ENCODE results near the gene OR2T10. TPM values are rescaled to one million over a fixed set of nuclear protein-coding genes. Genes with fewer than 3 reads are reported as not detected.

The OR2T10 gene
- total and polyA plus RNA-seq, 2 donors (not counting 3 experiments of a cell fraction or from before 2014, with no cell fraction given): not detected

GRCh38 chr1:248589334-248589733 lies 8.2 kb downstream of the OR2T10 start:
- H2AFZ ChIP-seq (ENCODE audit: low read depth, low read length): no peak overlapping the region
- no peak overlapping the region for H3K27ac ChIP-seq (ENCODE audit: insufficient read depth, low read depth, low read length)
- H3K36me3 ChIP-seq (ENCODE audit: control insufficient read depth in 2 of 2, extremely low read depth in 1 of 2, insufficient read depth in 2 of 2, low read length in 2 of 2): no peaks in the 10 kb centered on the region
- no peaks in the 10 kb centered on the region for H3K4me1 ChIP-seq (ENCODE audit: control insufficient read depth, extremely low read depth, insufficient read depth, low read length)
- no peaks in the 10 kb centered on the region for H4K20me1 ChIP-seq (replicated peaks; ENCODE audit: control insufficient read depth, extremely low read depth, insufficient read depth, low read length)
- POLR2A ChIA-PET: no interaction called here
- CTCF ChIA-PET: no interaction called here
- intact Hi-C loops (cut with micrococcal nuclease): no loop called here
- no peaks in the 10 kb centered on the region for H3K79me2 ChIP-seq (ENCODE audit: control insufficient read depth, insufficient read depth, low read length)
- dilution Hi-C loops (cut with MboI; ENCODE audit: extremely low pct_ligation_motif_present, low sequenced_read_pairs): no loop called here
- no peaks in the 10 kb centered on the region for H3K27me3 ChIP-seq (ENCODE audit: control insufficient read depth in 2 of 2, insufficient read depth in 2 of 2, low read length in 2 of 2)
- H3K4me2 ChIP-seq (ENCODE audit: insufficient read depth, low read length): no peak overlapping the region
- no TSS peak for BruUV-seq (replicated peaks)
- TF ChIP-seq POLR2AphosphoS5 (IDR thresholded peaks at IDR 0.05; ENCODE audit: insufficient read depth, low read depth, low read length) (no peak), FOS (IDR thresholded peaks at IDR 0.05; ENCODE audit: borderline replicate concordance, insufficient read depth, low read length) (no peak), CTCF (IDR thresholded peaks at IDR 0.05; ENCODE audit: extremely low read depth in 1 of 2, insufficient read depth in 1 of 2, low read depth in 1 of 2, low read length in 2 of 2) (no peak), EZH2 (IDR thresholded peaks at IDR 0.05; ENCODE audit: borderline replicate concordance, low read depth, low read length, severe bottlenecking) (no peak)
- no peak for FAIRE-seq
- no peak overlapping the region for H3K9ac ChIP-seq (replicated peaks; ENCODE audit: extremely low read depth, insufficient read depth, low read length)
- no peak overlapping the region for H3K4me3 ChIP-seq (replicated peaks in 1 of 3; ENCODE audit: insufficient read depth in 1 of 3, low read depth in 1 of 3, low read length in 3 of 3)
- no peaks in the 10 kb centered on the region for H3K9me3 ChIP-seq (replicated peaks; ENCODE audit: control insufficient read depth, insufficient read depth, low read length)
- DNase-seq (ENCODE audit: low read depth, low spot score): no peak
- no peaks in the 10 kb centered on the region for H3K9me1 ChIP-seq (replicated peaks; ENCODE audit: control insufficient read depth, extremely low read depth, insufficient read depth, low read length)

GRCh38 chr1:248585266-248585665 lies 12.2 kb downstream of the OR2T10 start:
- Histone ChIP-seq H2AFZ (ENCODE audit: low read depth, low read length) (no peak overlapping the region), H3K79me2 (ENCODE audit: control insufficient read depth, insufficient read depth, low read length) (no peaks in the 10 kb centered on the region), H3K9me3 (replicated peaks; ENCODE audit: control insufficient read depth, insufficient read depth, low read length) (no peaks in the 10 kb centered on the region), H4K20me1 (replicated peaks; ENCODE audit: control insufficient read depth, extremely low read depth, insufficient read depth, low read length) (no peaks in the 10 kb centered on the region), H3K9ac (replicated peaks; ENCODE audit: extremely low read depth, insufficient read depth, low read length) (no peak overlapping the region), H3K36me3 (ENCODE audit: control insufficient read depth in 2 of 2, extremely low read depth in 1 of 2, insufficient read depth in 2 of 2, low read length in 2 of 2) (no peaks in the 10 kb centered on the region), H3K4me1 (ENCODE audit: control insufficient read depth, extremely low read depth, insufficient read depth, low read length) (no peaks in the 10 kb centered on the region), H3K27ac (ENCODE audit: insufficient read depth, low read depth, low read length) (no peak overlapping the region), H3K4me2 (ENCODE audit: insufficient read depth, low read length) (no peak overlapping the region), H3K9me1 (replicated peaks; ENCODE audit: control insufficient read depth, extremely low read depth, insufficient read depth, low read length) (no peaks in the 10 kb centered on the region), H3K4me3 (replicated peaks in 1 of 3; ENCODE audit: insufficient read depth in 1 of 3, low read depth in 1 of 3, low read length in 3 of 3) (no peak overlapping the region), H3K27me3 (ENCODE audit: control insufficient read depth in 2 of 2, insufficient read depth in 2 of 2, low read length in 2 of 2) (no peaks in the 10 kb centered on the region)
- intact Hi-C loops (cut with micrococcal nuclease): no loop called here
- TF ChIP-seq MAX (IDR thresholded peaks at IDR 0.05; ENCODE audit: insufficient read depth, insufficient read length) (no peak), POLR2A (IDR thresholded peaks at IDR 0.05; ENCODE audit: low read depth, low read length) (no peak), CTCF (IDR thresholded peaks at IDR 0.05; ENCODE audit: extremely low read depth in 1 of 2, insufficient read depth in 1 of 2, low read depth in 1 of 2, low read length in 2 of 2) (no peak), GATA2 (IDR thresholded peaks at IDR 0.05; ENCODE audit: insufficient read depth, insufficient read length, low read depth, low read length) (no peak), MYC (IDR thresholded peaks at IDR 0.05; ENCODE audit: low read depth, low read length) (no peak)
- ChIA-PET POLR2A (no interaction called here), CTCF (no interaction called here)
- DNase-seq (ENCODE audit: low read depth, low spot score): no peak
- no peak for FAIRE-seq
- dilution Hi-C loops (cut with MboI; ENCODE audit: extremely low pct_ligation_motif_present, low sequenced_read_pairs): no loop called here
- no TSS peak for BruUV-seq (replicated peaks)

Measured in endothelial cell of umbilical vein (primary cell).